HG03342 (cell line): ENCODE measurements around the gene ANGPTL2.
"Not testable (repeated sequence)": the region's sequence is repeated elsewhere in the genome, so short reads cannot be mapped to it uniquely, and the experiment has no call there.

ENCODE experiments used
- ATAC-seq: cut with Tn5 transposase; IDR thresholded peaks from one replicate; pipeline ENCODE4 v1.9.1; 2021; ENCODE audit warnings: mild to moderate bottlenecking, moderate library complexity; ENCODE audit not compliant: unreplicated experiment

The ANGPTL2 gene

DNA sequence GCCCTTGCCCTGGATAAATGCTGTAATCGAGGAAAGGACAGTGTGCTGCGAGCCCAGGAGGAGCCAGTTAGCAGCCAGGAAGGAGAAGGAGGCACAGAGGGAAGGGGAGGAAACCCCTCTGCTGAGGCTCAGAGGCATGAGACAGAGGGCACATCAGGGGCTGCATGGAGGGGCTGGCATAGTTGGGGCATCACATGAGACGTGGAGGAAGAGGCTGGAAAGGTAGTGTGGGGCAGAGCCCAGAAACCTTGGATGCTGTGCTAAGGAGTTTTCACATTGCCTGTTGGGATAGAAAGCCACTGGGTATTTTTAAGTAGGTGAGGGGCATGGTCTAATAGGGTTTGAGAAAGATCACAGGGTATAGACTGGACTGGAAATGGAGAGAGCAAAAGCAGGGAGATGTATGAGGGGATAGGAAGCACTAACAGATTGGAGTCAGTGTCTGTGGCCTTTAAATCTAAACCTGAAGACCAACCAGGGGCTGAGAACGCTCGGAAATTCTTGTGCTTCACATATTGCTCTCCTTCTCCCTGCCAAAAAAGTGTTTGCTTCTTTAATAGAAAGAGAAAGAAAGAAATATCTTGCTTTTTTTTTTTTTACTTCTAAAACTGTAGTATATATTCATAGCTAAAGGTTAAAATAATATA lies 33.0 kb upstream of the ANGPTL2 start:
- no peak for ATAC-seq

DNA sequence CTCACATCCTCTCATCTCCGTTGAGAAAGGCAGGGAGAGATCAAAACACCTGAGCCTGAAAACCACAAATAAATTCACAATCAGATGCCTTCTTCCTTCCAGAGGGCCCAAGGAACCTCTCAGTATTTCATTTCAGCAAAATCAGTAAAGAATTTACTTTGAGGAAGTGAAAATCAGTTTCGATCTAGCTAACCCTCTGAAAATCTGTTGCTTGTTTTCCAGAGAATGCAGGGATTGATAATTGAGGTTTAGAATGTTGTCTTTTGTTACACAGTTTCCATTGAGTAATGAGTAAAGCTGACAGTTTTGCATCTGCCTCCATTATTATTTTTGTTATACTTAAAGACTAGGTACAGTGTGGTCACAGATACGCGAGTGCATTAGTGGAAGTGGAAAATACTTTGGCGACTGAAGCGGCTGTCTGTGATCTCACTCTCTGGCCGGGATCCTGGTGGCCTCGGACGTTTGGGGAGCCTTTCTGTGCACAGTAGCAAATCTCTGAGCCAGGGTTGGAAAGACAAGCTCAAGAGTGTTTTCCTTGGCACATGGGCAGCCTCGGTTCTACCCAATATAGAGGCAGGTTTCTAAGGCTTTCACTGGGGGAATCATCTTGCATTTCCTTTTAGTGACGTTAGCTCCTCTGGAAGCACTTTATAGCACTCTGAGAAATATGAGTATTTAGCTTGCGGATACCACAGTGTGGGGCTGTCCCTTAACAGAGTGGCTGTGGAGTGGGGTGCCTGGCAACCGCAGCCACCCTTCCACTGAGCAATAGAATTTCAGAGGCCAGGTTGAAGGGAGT lies 32.2 kb upstream of the ANGPTL2 start:
- ATAC-seq, result peak; percentile 54

DNA sequence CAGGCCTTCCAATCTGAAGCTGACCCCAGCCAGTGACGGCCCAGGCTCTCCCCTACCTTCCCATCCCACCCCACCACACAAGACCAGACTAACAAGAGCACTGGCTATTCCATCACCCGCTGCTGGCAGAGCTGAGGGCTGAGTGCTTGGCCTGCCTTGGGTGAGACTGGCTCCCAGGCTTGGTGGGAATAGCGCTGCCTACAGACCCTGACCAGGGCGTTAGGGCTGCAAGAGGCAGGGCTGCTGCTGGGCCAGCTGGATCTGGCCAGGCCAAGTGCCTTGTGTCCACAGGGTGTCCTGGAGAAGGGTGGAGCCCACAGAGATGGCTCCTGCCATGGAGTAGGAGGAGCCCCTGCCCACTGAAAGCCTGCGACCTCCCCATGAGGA lies 31.6 kb upstream of the ANGPTL2 start:
- ATAC-seq, result peak; percentile 35

DNA sequence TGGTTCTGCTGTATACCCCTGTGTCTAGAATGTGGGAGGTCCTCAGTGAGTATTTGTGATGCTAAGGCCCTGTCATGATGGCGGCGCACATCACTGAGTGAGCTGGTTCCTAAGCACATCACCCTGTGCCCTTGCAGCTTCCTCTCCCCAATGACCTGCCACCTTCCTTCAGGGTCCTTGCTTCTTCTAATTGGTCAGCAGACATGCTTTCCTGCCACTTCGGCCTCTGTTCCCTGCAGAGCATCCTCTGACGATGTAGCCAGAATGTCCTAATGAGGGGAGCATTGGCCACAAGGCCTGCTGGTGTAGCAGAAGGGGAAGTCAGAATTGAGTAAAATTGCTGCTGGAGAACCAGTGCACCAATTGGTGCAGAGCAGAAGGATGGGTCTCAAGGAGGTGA lies 31.1 kb upstream of the ANGPTL2 start:
- no peak for ATAC-seq

DNA sequence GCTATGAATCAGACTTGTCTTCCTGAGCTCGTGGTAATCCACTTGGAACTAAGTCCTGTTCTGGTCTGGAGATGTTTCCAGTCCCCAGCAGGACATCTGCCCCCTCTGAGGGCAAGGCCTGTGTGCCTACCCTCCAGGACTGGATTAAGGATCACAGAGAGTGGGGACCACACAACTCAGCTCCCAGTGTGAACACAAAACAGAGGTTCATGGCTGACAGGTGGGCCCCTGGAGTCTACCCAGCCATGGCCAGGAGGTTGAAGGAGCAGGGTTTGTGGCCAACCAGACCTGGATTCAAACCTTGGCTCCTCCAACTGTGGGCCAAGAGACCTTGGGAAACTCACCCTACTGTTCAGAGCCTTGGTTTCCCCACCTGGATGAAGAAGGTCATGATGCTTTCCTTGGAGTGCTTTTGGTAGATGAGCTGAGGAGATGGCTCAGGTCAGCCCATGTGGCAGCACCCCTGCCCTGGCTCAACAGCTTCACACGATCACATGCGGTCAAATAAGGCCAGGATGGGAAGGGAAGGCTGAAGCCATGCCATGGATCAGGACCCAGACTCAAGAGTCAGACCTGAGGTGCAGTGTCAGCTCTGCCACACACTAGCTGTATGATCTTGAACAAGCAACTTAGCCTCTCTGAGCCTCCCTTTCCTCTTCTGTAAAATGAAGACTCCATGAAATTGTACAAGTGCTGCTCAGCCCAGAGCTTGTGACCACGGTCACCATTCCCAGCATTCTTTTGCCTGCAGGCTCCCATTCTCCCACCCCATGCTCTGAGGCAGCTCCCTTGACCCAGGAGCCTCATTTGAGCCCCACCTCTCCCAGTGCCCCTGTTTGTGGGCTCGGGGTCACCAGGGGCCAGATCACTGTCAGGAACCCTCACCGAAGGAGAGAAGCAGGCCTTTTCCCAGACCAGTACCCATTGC lies 27.3 kb upstream of the ANGPTL2 start:
- no peak for ATAC-seq

DNA sequence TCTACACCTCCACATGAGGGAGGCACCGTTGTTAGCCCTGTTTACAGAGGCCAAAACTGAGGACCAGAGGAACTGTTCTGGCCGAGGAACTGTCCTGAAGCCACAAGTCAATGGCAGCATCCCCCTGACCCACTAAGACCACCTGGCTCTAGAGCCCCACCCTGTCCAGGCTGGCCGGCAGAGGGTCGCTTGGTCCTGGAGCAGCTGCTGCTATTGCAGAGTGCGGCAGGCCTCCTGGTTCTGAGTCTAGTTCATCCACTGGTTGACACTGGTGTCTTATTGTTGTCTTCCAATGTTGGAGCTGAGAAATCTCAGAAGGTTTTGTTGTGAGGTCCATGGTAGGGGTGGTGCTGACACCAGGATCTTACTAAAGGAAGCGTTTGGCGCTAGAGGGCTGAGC lies 26.6 kb upstream of the ANGPTL2 start:
- ATAC-seq, result no peak

DNA sequence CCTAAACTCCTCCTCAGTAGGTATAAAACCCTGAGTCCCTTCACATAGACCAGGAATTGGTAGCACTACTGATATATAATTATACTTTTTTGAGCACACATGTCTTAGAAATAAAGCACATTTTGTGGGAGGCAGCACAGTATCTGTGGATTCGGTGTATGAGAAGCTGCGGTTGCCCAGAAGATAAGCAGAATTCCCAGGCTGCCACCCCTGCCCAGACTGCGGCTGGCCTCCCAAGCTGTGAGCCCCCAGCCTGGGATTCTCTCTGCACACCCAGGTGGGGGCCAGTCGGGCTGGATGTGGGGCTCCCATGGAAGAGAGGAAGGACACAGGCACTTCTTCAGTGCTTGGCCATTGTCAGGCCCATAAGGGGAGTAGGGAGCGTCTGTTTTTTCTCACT lies 25.6 kb upstream of the ANGPTL2 start:
- ATAC-seq, result no peak

DNA sequence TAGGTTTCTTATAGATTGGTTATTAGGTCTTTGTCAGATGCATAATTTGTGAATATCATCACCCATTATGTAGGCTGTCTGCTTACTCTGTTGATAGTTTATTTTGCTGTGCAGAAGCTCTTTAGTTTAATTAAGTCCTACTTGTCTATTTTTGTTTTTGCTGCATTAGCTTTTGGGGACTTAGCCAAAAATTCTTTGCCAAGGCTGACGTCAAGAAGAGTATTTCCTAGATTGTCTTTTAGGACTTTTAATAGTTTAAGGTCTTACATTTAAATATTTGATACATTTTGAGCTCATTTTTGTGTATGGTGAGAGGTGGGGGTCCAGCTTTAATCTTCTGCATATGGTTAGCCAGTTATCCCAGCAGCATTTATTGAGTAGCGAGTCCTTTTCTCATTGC lies 24.8 kb upstream of the ANGPTL2 start:
- ATAC-seq, result no peak

DNA sequence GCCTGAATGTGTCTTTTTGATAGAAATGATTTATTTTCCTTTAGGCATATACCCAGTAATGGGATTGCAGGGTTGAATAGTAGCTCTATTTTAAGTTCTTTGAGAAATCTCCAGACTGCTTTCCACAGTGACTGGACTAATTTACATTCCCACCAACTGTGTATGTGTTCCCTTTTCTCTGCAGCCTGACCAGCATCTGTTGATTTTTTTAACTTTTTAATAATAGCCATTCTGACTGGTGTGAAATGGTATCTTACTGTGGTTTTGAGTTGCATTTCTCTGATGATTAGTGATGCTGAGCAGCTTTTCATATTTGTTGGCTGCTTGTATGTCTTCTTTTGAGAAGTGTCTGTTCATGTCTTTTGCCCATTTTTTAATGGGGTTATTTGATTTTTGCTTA lies 24.4 kb upstream of the ANGPTL2 start:
- ATAC-seq, result not testable (repeated sequence)

DNA sequence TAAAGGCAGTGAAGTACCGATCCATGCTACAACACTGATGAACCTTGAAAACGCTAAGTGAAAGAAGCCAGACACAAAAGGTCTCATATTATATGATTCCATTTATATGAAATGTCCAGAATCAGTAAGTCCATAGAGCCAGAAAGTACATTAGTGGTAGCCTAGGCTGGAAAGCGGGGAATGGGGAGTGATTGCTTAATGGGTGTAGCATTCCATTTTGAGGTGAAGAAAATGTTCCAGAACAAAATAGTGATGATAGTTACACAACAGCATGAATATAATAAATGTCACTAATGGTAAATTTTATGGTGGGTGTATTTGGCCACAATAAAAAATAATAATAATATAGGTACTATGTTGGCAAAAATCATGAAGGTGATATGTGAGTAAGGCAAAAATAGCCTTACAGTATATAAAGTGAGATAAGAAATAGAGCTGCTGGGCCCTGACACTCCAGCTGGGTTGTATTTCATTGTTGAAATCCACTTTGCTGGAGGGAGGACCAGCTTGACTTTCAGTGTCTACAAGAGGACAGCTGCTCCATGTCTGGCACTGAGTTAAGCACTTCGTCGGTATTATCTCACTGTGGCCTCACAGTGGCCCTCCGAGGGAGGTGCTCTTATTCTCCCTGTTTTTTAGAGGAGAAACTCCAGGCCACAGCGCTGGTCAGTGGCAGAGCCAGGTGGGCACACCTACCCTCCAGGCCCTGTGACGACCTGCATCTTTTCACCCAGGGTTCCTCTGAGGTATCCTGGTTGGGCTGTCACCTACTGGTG lies 22.4 kb upstream of the ANGPTL2 start:
- no peak for ATAC-seq

DNA sequence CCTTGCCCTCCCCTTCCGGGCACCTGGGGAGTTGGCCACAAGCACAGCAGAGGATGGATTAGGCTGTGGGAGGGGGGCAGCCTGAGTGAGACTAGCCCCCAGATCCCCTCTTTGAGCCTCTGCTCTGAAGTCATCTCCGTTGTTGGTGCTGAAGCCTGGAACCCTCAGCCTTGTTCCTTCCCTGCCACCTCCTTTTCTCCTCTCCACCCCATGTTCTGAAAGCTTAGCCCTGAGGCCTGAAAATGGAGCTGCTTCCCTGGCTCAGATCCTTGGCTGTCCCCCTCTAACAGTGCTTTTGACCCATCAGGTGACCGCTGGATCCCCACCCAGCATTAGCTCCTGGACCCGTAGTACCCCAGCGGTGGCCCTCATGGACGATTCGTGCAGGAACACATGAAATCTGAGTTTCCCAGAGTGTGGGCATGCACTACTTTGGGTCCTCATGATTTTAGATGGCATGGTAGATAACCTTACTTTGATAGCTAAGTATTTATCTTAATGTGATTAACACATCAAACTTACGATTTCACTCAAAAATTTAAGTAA lies 21.6 kb upstream of the ANGPTL2 start:
- ATAC-seq, result no peak

DNA sequence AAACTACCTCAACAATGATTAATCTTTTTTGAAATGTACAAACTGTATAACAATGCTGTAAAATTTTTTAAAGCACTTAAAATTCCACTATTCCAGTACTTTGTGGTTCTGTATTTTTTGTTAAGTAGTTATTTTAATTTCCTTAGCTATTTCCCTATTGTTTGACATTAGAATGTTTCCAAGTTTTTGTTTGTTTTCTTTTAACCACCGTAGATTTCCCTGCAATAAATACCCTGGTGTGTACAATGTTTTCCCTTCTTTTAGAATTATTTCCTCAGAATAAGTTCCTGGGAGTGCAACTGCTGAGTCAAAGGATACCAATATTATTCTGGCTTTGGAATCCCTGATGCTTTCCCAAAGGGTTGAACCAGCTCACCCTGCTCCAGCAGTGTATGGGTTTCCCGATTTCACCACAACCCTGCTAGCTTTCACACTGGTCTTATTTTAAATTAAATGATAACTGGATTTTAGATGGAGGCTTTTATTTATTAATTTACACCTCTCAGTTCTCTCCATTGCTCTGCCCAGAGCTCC lies 20.6 kb upstream of the ANGPTL2 start:
- no peak for ATAC-seq

DNA sequence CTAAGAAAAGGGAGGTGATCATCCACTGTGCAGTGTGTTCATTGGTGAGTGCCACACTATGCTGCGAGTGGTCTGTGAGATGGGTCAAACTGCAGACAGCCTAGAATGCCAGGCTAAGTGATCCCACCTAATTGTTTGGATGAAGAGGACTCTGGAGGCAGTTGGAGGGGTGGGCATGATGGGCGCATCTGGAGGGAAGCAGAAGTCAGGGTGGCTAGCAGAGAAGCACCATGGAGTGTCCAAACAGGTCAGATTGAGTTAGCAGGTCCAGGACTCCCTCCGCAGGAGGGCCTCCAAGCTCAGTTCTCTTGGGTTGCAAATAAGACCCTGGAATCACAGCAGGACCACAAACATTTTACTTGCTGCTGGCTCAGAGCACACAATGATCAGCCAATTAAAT lies 19.9 kb upstream of the ANGPTL2 start:
- ATAC-seq, result no peak

DNA sequence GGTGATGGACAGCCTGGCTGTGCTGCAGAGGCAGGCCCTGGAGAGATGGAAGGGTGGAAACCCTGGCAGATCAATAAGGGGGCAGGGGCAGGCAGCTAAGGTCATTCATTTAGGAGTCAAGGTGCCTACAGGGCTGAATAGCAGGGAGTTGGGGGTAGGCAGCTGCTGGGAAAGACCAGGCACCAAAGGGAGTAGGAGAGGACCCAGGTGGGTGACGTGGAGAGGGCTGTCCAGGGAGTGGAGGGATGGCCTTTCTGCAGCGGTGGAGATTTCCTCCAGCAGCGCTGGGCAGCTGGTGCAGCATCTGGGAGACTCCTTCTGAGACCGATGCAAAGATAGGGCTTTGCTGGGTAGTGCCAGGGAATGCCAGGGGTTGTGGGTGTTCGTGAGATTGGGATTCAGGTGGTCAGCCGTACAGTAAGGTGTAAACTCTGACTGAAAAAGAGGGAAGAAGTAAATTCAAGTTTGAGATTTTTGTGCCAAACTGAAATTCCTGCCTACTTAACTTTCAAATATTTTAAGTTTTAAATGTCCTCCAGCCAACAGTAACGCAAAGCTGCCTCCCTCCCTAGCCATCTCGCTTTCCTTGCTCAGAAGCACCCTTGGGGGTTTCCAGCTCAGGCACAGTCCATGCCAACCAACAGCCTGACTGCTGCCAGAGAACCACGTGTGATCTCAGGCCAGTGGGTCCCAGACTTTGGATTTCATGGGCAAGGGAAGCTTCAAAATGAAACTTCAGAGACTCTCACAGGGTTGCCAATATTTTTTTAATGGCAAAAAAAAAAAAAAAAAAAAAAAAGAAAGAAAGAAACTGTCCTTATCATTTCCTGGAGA lies 18.6 kb upstream of the ANGPTL2 start:
- no peak for ATAC-seq

DNA sequence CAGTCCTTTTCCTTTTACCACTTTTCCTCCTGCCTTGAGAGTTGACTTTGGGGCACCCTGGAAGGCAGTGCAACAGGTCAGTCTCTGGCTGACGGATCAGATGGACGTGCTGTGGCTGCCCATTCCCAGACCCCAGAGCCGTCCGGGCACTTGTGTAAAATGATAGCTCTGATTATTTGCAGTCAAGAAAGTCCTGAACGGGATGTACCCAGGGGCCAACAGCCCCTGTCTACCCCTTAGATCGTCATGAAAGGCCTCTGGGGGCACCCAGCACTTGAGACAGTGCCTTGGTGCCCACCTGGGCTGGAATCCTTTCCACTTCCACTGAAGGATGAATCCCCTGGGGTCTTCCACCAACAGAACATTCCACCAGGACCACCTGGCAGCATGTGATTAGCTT lies 17.7 kb upstream of the ANGPTL2 start:
- no peak for ATAC-seq

DNA sequence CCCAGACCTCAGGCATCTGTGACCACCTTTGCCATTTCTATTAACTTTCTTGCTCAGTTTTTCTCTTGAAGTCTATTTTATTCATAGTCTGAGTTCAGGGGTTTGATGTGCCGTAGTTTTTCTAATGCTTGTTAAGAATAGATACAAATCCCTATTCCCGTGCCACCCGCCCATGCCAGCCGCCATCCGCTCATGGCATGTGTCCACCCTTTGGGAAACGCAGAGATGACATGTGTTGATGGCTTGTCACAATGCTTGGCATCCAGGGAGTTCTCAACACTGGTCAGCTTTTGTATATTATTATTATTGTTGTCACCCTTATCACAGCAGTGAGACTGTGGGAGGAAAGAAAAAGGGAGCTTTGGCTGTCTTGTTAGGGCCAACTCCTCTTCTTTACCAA lies 17.3 kb upstream of the ANGPTL2 start:
- no peak for ATAC-seq

DNA sequence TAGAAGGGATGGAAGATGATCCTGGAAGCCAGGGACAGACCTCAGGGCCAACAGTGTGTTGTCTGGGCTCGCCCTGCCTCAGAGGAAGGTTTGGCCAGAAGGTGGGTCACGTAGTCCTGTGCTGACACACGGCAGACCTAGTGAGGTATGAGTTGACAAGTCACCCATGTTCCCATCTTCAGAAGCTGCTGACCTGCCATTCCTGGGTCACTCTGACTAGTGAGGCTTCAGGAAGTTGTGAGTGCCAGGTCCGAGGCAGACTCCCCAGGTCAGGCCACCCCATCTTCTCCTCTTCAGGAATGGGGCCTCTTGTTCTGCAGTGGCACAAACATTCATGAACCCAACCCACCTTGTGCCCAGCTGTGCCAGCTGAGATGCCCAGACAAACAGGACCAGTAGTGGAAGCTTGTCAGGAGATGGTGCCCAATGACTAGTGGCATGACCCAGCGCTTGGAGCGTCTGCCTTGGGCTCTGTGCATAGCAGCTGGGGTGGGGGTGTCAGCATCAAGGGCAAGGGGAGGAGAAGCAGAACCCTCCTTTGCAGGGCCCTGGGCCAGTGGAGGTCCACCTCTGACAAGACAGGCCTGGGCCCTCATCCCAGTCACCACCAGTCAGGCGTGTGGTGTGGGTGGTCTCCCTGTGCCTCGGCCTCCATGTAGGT lies 16.8 kb upstream of the ANGPTL2 start:
- no peak for ATAC-seq

DNA sequence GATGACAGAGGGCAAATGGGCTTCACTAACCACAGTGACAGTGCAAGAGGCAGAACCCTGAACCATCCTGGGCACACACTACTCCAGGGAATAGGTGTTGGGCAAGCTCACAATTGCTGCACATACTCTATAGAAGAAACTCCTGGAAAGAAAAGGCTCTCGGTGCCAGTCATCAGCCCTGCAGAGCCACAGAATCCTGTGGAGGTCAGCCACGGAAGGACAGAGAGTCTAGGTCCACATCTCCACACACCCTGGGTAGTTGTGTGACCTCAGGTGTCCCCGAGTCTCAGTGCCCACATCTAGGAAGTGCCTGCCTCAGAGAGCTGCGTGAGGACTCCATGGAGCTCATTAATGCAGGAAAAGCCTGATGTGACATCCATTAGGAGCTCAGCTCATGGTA lies 16.0 kb upstream of the ANGPTL2 start:
- no peak for ATAC-seq
